DOHH2 (cell line): Measurements from ENCODE around the gene MARK3.

Experiments used
- H3F3A ChIP-seq: fragments of 200-600 bp; sonication (generic), shearing (Covaris generic); 2 replicates; pipeline ENCODE4 v1.6.0; 2016; ENCODE audit warnings: antibody characterized with exemption, mild to moderate bottlenecking; ENCODE audit not compliant: control insufficient read depth, insufficient read depth
- H3K27ac ChIP-seq: fragments of 200-600 bp; sonication (generic); 2 replicates; pipeline ENCODE4 v1.5.1; 2014; ENCODE audit warnings: low read depth, mild to moderate bottlenecking, low read length, moderate library complexity
- H3K27me3 ChIP-seq: fragments of 200-600 bp; sonication (generic); 2 replicates; pipeline ENCODE4 v1.6.1; 2014; ENCODE audit warnings: mild to moderate bottlenecking, low read length, mixed read lengths; ENCODE audit not compliant: control insufficient read depth
- H3K36me3 ChIP-seq: fragments of 200-600 bp; sonication (generic); 2 replicates; pipeline ENCODE4 v1.6.1; 2014; ENCODE audit warnings: mild to moderate bottlenecking, low read length, moderate library complexity, mixed read lengths; ENCODE audit not compliant: control insufficient read depth
- H3K4me1 ChIP-seq: fragments of 200-600 bp; sonication (generic); 2 replicates; pipeline ENCODE4 v1.6.1; 2014; ENCODE audit warnings: mild to moderate bottlenecking, low read length, mixed read lengths; ENCODE audit not compliant: control insufficient read depth
- H3K4me2 ChIP-seq: fragments of 200-600 bp; sonication (generic); 2 replicates; pipeline ENCODE4 v1.6.0; 2014; ENCODE audit warnings: mild to moderate bottlenecking, low read length, moderate library complexity
- H3K4me3 ChIP-seq: fragments of 200-600 bp; sonication (generic); 2 replicates; pipeline ENCODE4 v1.5.1; 2014; ENCODE audit warnings: mild to moderate bottlenecking, low read length, mixed read lengths
- H3K79me2 ChIP-seq: fragments of 200-600 bp; sonication (generic); 2 replicates; pipeline ENCODE4 v1.6.1; 2014; ENCODE audit warnings: mild to moderate bottlenecking, low read length, mixed read lengths; ENCODE audit not compliant: control insufficient read depth
- H3K9me2 ChIP-seq: fragments of 200-600 bp; sonication (generic); replicated peaks from 2 replicates; pipeline ENCODE4 v1.6.1; 2014; ENCODE audit warnings: mild to moderate bottlenecking, low read length, mixed read lengths; ENCODE audit not compliant: control insufficient read depth
- H3K9me3 ChIP-seq: fragments of 200-600 bp; sonication (generic); 2 replicates; pipeline ENCODE4 v1.6.1; 2014; ENCODE audit warnings: antibody characterized with exemption, low read length, mixed read lengths; ENCODE audit not compliant: control insufficient read depth, insufficient read depth
- H4K20me1 ChIP-seq: fragments of 200-600 bp; sonication (generic); 2 replicates; pipeline ENCODE4 v1.6.0; 2014; ENCODE audit warnings: low read depth, mild to moderate bottlenecking, antibody characterized with exemption, low read length, moderate library complexity; ENCODE audit not compliant: control insufficient read depth, insufficient read depth
- CTCF ChIP-seq: fragments of 200-600 bp; sonication (generic); IDR thresholded peaks from one replicate; pipeline ENCODE4 v1.5.1; 2014; ENCODE audit warnings: antibody characterized with exemption, mild to moderate bottlenecking, low read depth, low read length; ENCODE audit not compliant: poor library complexity, severe bottlenecking
- EZH2phosphoT487 ChIP-seq: fragments of 200-600 bp; sonication (generic); IDR thresholded peaks from 2 replicates; pipeline ENCODE4 v1.6.1; 2017; ENCODE audit warnings: borderline replicate concordance, mild to moderate bottlenecking, antibody characterized with exemption, low read length, moderate library complexity, mixed read lengths

Gene MARK3

GRCh38 chr14:103546652-103547454, 161.6 kb downstream of the MARK3 start:
- no peaks in the 10 kb centered on the region for H3K9me3 ChIP-seq
- no peak overlapping the region for H3K4me3 ChIP-seq
- peak; percentile 99 for TF ChIP-seq CTCF
- TF ChIP-seq EZH2phosphoT487, result no peak
- H3K79me2 ChIP-seq, result no peaks in the 10 kb centered on the region
- H3K4me1 ChIP-seq, result peaks cover 7% of the 10 kb centered on the region
- H3F3A ChIP-seq, result no peaks in the 10 kb centered on the region
- no peaks in the 10 kb centered on the region for H3K36me3 ChIP-seq
- H3K9me2 ChIP-seq, result no peaks in the 10 kb centered on the region
- no peaks in the 10 kb centered on the region for H3K27me3 ChIP-seq
- H4K20me1 ChIP-seq, result no peaks in the 10 kb centered on the region
- H3K4me2 ChIP-seq, result peak overlapping the region; percentile 21; the same call in 1 of the 2 replicates
- H3K27ac ChIP-seq, result no peak overlapping the region

- Histone ChIP-seq H3K4me2 (no peak overlapping the region), H3K9me2 (no peaks in the 10 kb centered on the region), H3K27me3 (no peaks in the 10 kb centered on the region), H3K36me3 (no peaks in the 10 kb centered on the region), H4K20me1 (no peaks in the 10 kb centered on the region), H3K4me3 (no peak overlapping the region), H3K27ac (no peak overlapping the region), H3F3A (no peaks in the 10 kb centered on the region), H3K79me2 (no peaks in the 10 kb centered on the region), H3K9me3 (no peaks in the 10 kb centered on the region), H3K4me1 (peaks cover 7% of the 10 kb centered on the region)
- TF ChIP-seq CTCF (no peak), EZH2phosphoT487 (no peak)
Measured at GRCh38 chr14:103547455-103547940, 162.3 kb downstream of the MARK3 start.

- Histone ChIP-seq H3K4me3 (no peak overlapping the region), H3K36me3 (no peaks in the 10 kb centered on the region), H3K4me1 (peaks cover 7% of the 10 kb centered on the region), H4K20me1 (no peaks in the 10 kb centered on the region), H3F3A (no peaks in the 10 kb centered on the region), H3K79me2 (no peaks in the 10 kb centered on the region), H3K9me2 (no peaks in the 10 kb centered on the region), H3K27ac (no peak overlapping the region), H3K27me3 (no peaks in the 10 kb centered on the region), H3K4me2 (no peak overlapping the region), H3K9me3 (no peaks in the 10 kb centered on the region)
- TF ChIP-seq CTCF, result no peak
- TF ChIP-seq EZH2phosphoT487, result no peak
Measured at GRCh38 chr14:103547941-103548462, 162.8 kb downstream of the MARK3 start.
